H1 (cell line): Measurements from ENCODE around the gene MYRIP. TPM values are rescaled to one million over a fixed set of nuclear protein-coding genes. Genes with fewer than 3 reads are reported as not detected.

Experiments used
- CTCF ChIA-PET: fragments of 300-600 bp; sonication (Branson Sonifier 250); formaldehyde crosslinking; loops from one replicate; lab custom pipeline; 2021; ENCODE audit not compliant: partially characterized antibody; lab: Charles Lee
- POLR2A ChIA-PET: fragments of 300-600 bp; sonication (Branson Sonifier 250); formaldehyde crosslinking; loops from one replicate; lab custom pipeline; 2021; ENCODE audit warnings: inconsistent platforms; ENCODE audit not compliant: partially characterized antibody; lab: Charles Lee
- DNase-seq, 2 experiments: peaks; one replicate each; pipeline versions ENCODE4 v3.0.0 to v3.0.0-alpha.2; 2010 to 2022; ENCODE audit warnings: low spot score in 2 of 2, low read depth in 1 of 2, mixed read lengths in 1 of 2
- FAIRE-seq: peaks from 2 replicates; lab custom pipeline; 2011; peaks lifted over from hg19 to GRCh38; lab: Jason Lieb, UNC
- H2AFZ ChIP-seq: 2 replicates; pipeline ENCODE4 v1.8.1; 2012; ENCODE audit warnings: low read length, inconsistent platforms
- H2AK5ac ChIP-seq: 2 replicates; pipeline ENCODE4 v1.6.1; 2013; ENCODE audit warnings: low read depth, low read length
- H2BK120ac ChIP-seq: replicated peaks from 2 replicates; pipeline ENCODE3; 2013; ENCODE audit warnings: low read depth, low read length, inconsistent platforms
- H2BK12ac ChIP-seq: 2 replicates; pipeline ENCODE4 v1.6.1; 2013; ENCODE audit warnings: low read depth, low read length
- H2BK15ac ChIP-seq: 2 replicates; pipeline ENCODE4 v1.6.1; 2013; ENCODE audit warnings: low read length
- H2BK20ac ChIP-seq: 2 replicates; pipeline ENCODE4 v1.6.1; 2013; ENCODE audit warnings: low read length
- H2BK5ac ChIP-seq: 2 replicates; pipeline ENCODE4 v1.6.1; 2013; ENCODE audit warnings: low read depth, low read length
- H3K14ac ChIP-seq: 2 replicates; pipeline ENCODE4 v1.6.1; 2013; ENCODE audit warnings: inconsistent platforms; ENCODE audit not compliant: insufficient read length
- H3K18ac ChIP-seq: 2 replicates; pipeline ENCODE4 v1.6.1; 2013; ENCODE audit warnings: low read length; ENCODE audit errors: extremely low read depth
- H3K23ac ChIP-seq: 2 replicates; pipeline ENCODE4 v1.6.1; 2013; ENCODE audit warnings: inconsistent platforms; ENCODE audit not compliant: insufficient read length
- H3K23me2 ChIP-seq: 2 replicates; pipeline ENCODE4 v1.6.1; 2013; ENCODE audit warnings: low read depth, low read length
- H3K27ac ChIP-seq: 2 replicates; pipeline ENCODE4 v1.6.1; 2011; ENCODE audit warnings: low read depth, low read length, inconsistent platforms
- H3K27me3 ChIP-seq, 4 experiments: replicated peaks in 1 of 4; 1 replicate in 1 of 4; 2 replicates in 3 of 4; pipeline versions ENCODE4 v1.6.1 to v1.8.1; 2011 to 2013; ENCODE audit warnings: low read length in 3 of 4, mild to moderate bottlenecking in 3 of 4, inconsistent platforms in 2 of 4, mixed read lengths in 2 of 4, moderate library complexity in 1 of 4; ENCODE audit not compliant: control insufficient read depth in 3 of 4, insufficient read depth in 3 of 4; ENCODE audit errors: extremely low read depth in 1 of 4
- H3K36me3 ChIP-seq, 4 experiments: 2 replicates each; pipeline versions ENCODE4 v1.6.1 to v1.8.1; 2011 to 2013; ENCODE audit warnings: mild to moderate bottlenecking in 4 of 4, low read length in 3 of 4, moderate library complexity in 2 of 4, control low read depth in 1 of 4, inconsistent platforms in 1 of 4; ENCODE audit not compliant: insufficient read depth in 4 of 4, control insufficient read depth in 2 of 4
- H3K4ac ChIP-seq: replicated peaks from 2 replicates; pipeline ENCODE3; 2013; ENCODE audit warnings: low read length, low read depth, mixed read lengths, inconsistent platforms; ENCODE audit not compliant: insufficient read length
- H3K4me1 ChIP-seq, 4 experiments: replicated peaks in 1 of 4; 1 replicate in 1 of 4; 2 replicates in 3 of 4; pipeline versions ENCODE4 v1.6.1 to v1.8.1; 2011 to 2013; ENCODE audit warnings: low read length in 3 of 4, inconsistent platforms in 2 of 4, mixed read lengths in 1 of 4; ENCODE audit not compliant: insufficient read depth in 4 of 4, control insufficient read depth in 3 of 4
- H3K4me2 ChIP-seq, 2 experiments: 2 replicates each; pipeline versions ENCODE4 v1.6.1 to v1.8.1; 2011 to 2013; ENCODE audit warnings: low read depth in 2 of 2, low read length in 2 of 2, control low read depth in 1 of 2, inconsistent platforms in 1 of 2, mild to moderate bottlenecking in 1 of 2; ENCODE audit not compliant: insufficient read depth in 1 of 2
- H3K4me3 ChIP-seq, 4 experiments: fragments of 200-600, 300-600 bp in 1 of 4; sonication (generic), shearing (Covaris generic), sonication (Bioruptor Twin) in 1 of 4; 2 replicates each; pipeline versions ENCODE4 v1.5.1 to v1.8.1; 2011 to 2016; ENCODE audit warnings: low read length in 4 of 4, low read depth in 3 of 4, control low read depth in 2 of 4, inconsistent platforms in 2 of 4, mild to moderate bottlenecking in 2 of 4, mixed read lengths in 1 of 4, moderate library complexity in 1 of 4; ENCODE audit not compliant: insufficient read depth in 2 of 4; ENCODE audit errors: extremely low read depth in 1 of 4
- H3K56ac ChIP-seq: replicated peaks from 2 replicates; pipeline ENCODE3; 2013; ENCODE audit warnings: low read depth, mild to moderate bottlenecking, mixed read lengths, low read length, inconsistent platforms; ENCODE audit not compliant: insufficient read length
- H3K79me1 ChIP-seq: 2 replicates; pipeline ENCODE4 v1.6.1; 2013; ENCODE audit warnings: low read depth, low read length, control low read depth
- H3K79me2 ChIP-seq, 2 experiments: 2 replicates each; pipeline versions ENCODE4 v1.6.1 to v1.8.1; 2012 to 2013; ENCODE audit warnings: low read length in 2 of 2, mild to moderate bottlenecking in 2 of 2, inconsistent platforms in 1 of 2; ENCODE audit not compliant: insufficient read depth in 2 of 2, control insufficient read depth in 1 of 2
- H3K9ac ChIP-seq, 4 experiments: replicated peaks in 1 of 4; 1 replicate in 1 of 4; 2 replicates in 3 of 4; pipeline versions ENCODE4 v1.6.1 to v1.8.1; 2011 to 2013; ENCODE audit warnings: low read depth in 3 of 4, low read length in 3 of 4, control low read depth in 2 of 4, mild to moderate bottlenecking in 2 of 4, moderate library complexity in 2 of 4, inconsistent platforms in 1 of 4; ENCODE audit errors: extremely low read depth in 1 of 4
- H3K9me3 ChIP-seq, 2 experiments: 2 replicates each; pipeline versions ENCODE4 v1.6.1 to v1.8.1; 2012 to 2013; ENCODE audit warnings: mild to moderate bottlenecking in 2 of 2, moderate library complexity in 2 of 2, control low read depth in 1 of 2, inconsistent platforms in 1 of 2, low read depth in 1 of 2, low read length in 1 of 2, mixed read lengths in 1 of 2; ENCODE audit not compliant: insufficient read depth in 2 of 2
- H4K20me1 ChIP-seq, 2 experiments: replicated peaks in 1 of 2; 2 replicates each; pipeline versions ENCODE3 to v1.8.1; 2011 to 2013; ENCODE audit warnings: inconsistent platforms in 2 of 2, low read length in 2 of 2, mild to moderate bottlenecking in 1 of 2; ENCODE audit not compliant: insufficient read depth in 2 of 2, control insufficient read depth in 1 of 2
- H4K5ac ChIP-seq: 2 replicates; pipeline ENCODE4 v1.6.1; 2013; ENCODE audit warnings: low read length, low read depth, mixed read lengths, inconsistent platforms; ENCODE audit not compliant: insufficient read length
- H4K8ac ChIP-seq: 2 replicates; pipeline ENCODE4 v1.8.0; 2013; ENCODE audit warnings: mild to moderate bottlenecking, moderate library complexity, low read length, inconsistent platforms; ENCODE audit not compliant: insufficient read depth; ENCODE audit errors: extremely low read depth
- H4K91ac ChIP-seq: replicated peaks from 2 replicates; pipeline ENCODE3; 2013; ENCODE audit warnings: low read length, mixed read lengths, inconsistent platforms; ENCODE audit not compliant: insufficient read length
- BCL11A ChIP-seq, 2 experiments: IDR thresholded peaks; one replicate each; pipeline ENCODE4 v1.6.1; 2011; ENCODE audit warnings: low read depth in 2 of 2, low read length in 2 of 2, mild to moderate bottlenecking in 2 of 2
- HDAC2 ChIP-seq, 2 experiments: fragments of 300-600 bp in 1 of 2; sonication (generic) in 1 of 2; IDR thresholded peaks; 2 replicates each; pipeline ENCODE4 v1.6.1; 2011 to 2012; ENCODE audit warnings: low read depth in 2 of 2, low read length in 2 of 2, mild to moderate bottlenecking in 2 of 2, moderate library complexity in 2 of 2, borderline replicate concordance in 1 of 2, inconsistent platforms in 1 of 2
- NANOG ChIP-seq: IDR thresholded peaks from 2 replicates; pipeline ENCODE4 v1.6.1; 2011; ENCODE audit warnings: low read length, low read depth, mild to moderate bottlenecking, inconsistent platforms; ENCODE audit not compliant: insufficient read depth, poor library complexity, severe bottlenecking
- SP4 ChIP-seq: IDR thresholded peaks from 2 replicates; pipeline ENCODE4 v1.6.1; 2012; ENCODE audit warnings: low read length, inconsistent platforms
- WGBS, 2 experiments: shearing (Covaris generic) in 1 of 2; methylation state at CpG; one replicate each; pipeline versions ENCODE4 v1.1.6 to v1.1.7; 2013 to 2015; ENCODE audit warnings: low lambda C conversion rate in 2 of 2, mixed read lengths in 2 of 2, inconsistent platforms in 1 of 2, low coverage in 1 of 2, missing lambda C conversion rate in 1 of 2; ENCODE audit not compliant: insufficient replicate concordance in 2 of 2, insufficient coverage in 1 of 2, insufficient read length in 1 of 2; ENCODE audit errors: extremely low coverage in 1 of 2, missing lambda C conversion rate in 1 of 2; 5-methylcytosine and 5-hydroxymethylcytosine counted together
- polyA plus RNA-seq, 7 experiments: library from polyadenylated mRNA; depleted of rRNA in 3 of 7; stranded (reverse) in 5 of 7; unstranded in 2 of 7; fragments of >200 nt in 5 of 7; fragments of 200-250 nt in 2 of 7; gene quantifications; 1 replicate in 5 of 7; 2 replicates in 1 of 7; 4 replicates in 1 of 7; pipeline versions ENCODE4 v1.2.1 to v1.2.3, GENCODE V29; 2011 to 2013; ENCODE audit warnings: missing spikeins in 2 of 7, mixed read lengths in 2 of 7
- total RNA-seq: library from RNA; stranded (reverse); fragmentation: NEBNext Ultra II Directional; extraction: Animal tissue kit (Norgen Biotek cat#: 25700); gene quantifications from 2 replicates; pipeline ENCODE4 v1.2.1, GENCODE V29; 2021

MYRIP gene
- total and polyA plus RNA-seq, 2 of the 8 experiments (the other 6 are each of a cell fraction or from before 2014, with no cell fraction given): 0.54 to 4.3 TPM

- H2BK12ac ChIP-seq: no peak overlapping the region
- H3K23me2 ChIP-seq: no peaks in the 10 kb centered on the region; the same call in 1 of the 2 replicates
- no peaks in the 10 kb centered on the region for H3K36me3 ChIP-seq
- no peaks in the 10 kb centered on the region for H3K27me3 ChIP-seq
- no peak overlapping the region for H4K91ac ChIP-seq
- CTCF ChIA-PET: interaction anchor here (0.6 to 1.0 kb wide), 3 partner anchors 30 to 1580 kb away, joined by 3 to 5 read pairs (median 3); no protein-coding TSS in a partner anchor
- H3K4me3 ChIP-seq: no peak overlapping the region
- no peak overlapping the region for H4K5ac ChIP-seq
- H3K4ac ChIP-seq: no peak overlapping the region
- no peak overlapping the region for H2BK15ac ChIP-seq
- no peak overlapping the region for H3K18ac ChIP-seq
- H2BK20ac ChIP-seq: no peak overlapping the region
- H2BK120ac ChIP-seq: no peak overlapping the region
- H3K79me1 ChIP-seq: no peaks in the 10 kb centered on the region
- H3K4me2 ChIP-seq: no peak overlapping the region
- no peak overlapping the region for H3K56ac ChIP-seq
- H2AK5ac ChIP-seq: no peak overlapping the region
- WGBS, 2 experiments: 85% methylated on average over 2 of the region's 2 CpGs; no CpG with 5 or more reads in 1 of the 2 experiments
- no peaks in the 10 kb centered on the region for H4K20me1 ChIP-seq
- H3K23ac ChIP-seq: no peak overlapping the region
- H4K8ac ChIP-seq: no peak overlapping the region
- H3K79me2 ChIP-seq: no peaks in the 10 kb centered on the region
- H3K9me3 ChIP-seq: no peaks in the 10 kb centered on the region
- H3K9ac ChIP-seq: no peak overlapping the region
- DNase-seq (no peak), FAIRE-seq (peak; percentile 62)
- H3K14ac ChIP-seq: no peak overlapping the region
- no peaks in the 10 kb centered on the region for H3K4me1 ChIP-seq
- POLR2A ChIA-PET: no interaction called here
- TF ChIP-seq HDAC2 (IDR thresholded peaks at IDR 0.05; ENCODE audit: borderline replicate concordance in 1 of 2, low read depth in 2 of 2, low read length in 2 of 2) (no peak), BCL11A (IDR thresholded peaks at IDR 0.05; ENCODE audit: low read depth in 2 of 2, low read length in 2 of 2) (no peak), SP4 (no peak), NANOG (no peak)
- no peak overlapping the region for H3K27ac ChIP-seq
- H2BK5ac ChIP-seq: no peak overlapping the region
- H2AFZ ChIP-seq: no peak overlapping the region
These were observed 459.6 kb downstream of the MYRIP start for GRCh38 chr3:40268802-40269524.
